Keratinocyte (primary cell): ENCODE results near the gene LCE1F. TPM values are rescaled to one million over a fixed set of nuclear protein-coding genes. Genes with fewer than 3 reads are reported as not detected.
A peak's percentile ranks its signal among the peaks of the same experiment; 100 is the strongest.

ENCODE experiments used
- DNase-seq: peaks from one replicate; pipeline ENCODE4 v3.0.0-alpha.2; 2011; ENCODE audit warnings: low read depth, missing footprints, low spot score
- FAIRE-seq: peaks from 2 replicates; lab custom pipeline; 2011; peaks lifted over from hg19 to GRCh38; lab: Jason Lieb, UNC
- H2AFZ ChIP-seq: 2 replicates; pipeline ENCODE4 v1.6.0; 2012; ENCODE audit warnings: low read length, control low read depth, inconsistent platforms; ENCODE audit not compliant: control insufficient read depth
- H3K27ac ChIP-seq: 2 replicates; pipeline ENCODE4 v1.5.1; 2011; ENCODE audit warnings: low read length; ENCODE audit not compliant: control insufficient read depth, insufficient read depth
- H3K27me3 ChIP-seq: 3 replicates; pipeline ENCODE4 v1.6.0; 2011; ENCODE audit warnings: low read length; ENCODE audit not compliant: control insufficient read depth, insufficient read depth; ENCODE audit errors: extremely low read depth
- H3K36me3 ChIP-seq, 2 experiments: 2 replicates in 1 of 2; 3 replicates in 1 of 2; pipeline ENCODE4 v1.5.1; 2011; ENCODE audit warnings: low read length in 2 of 2, mild to moderate bottlenecking in 1 of 2; ENCODE audit not compliant: control insufficient read depth in 2 of 2, insufficient read depth in 2 of 2; ENCODE audit errors: extremely low read depth in 1 of 2
- H3K4me1 ChIP-seq: 3 replicates; pipeline ENCODE4 v1.5.1; 2011; ENCODE audit warnings: low read length; ENCODE audit not compliant: control insufficient read depth, insufficient read depth; ENCODE audit errors: extremely low read depth
- H3K4me2 ChIP-seq: 3 replicates; pipeline ENCODE4 v1.6.0; 2011; ENCODE audit warnings: low read depth, low read length; ENCODE audit not compliant: control insufficient read depth, insufficient read depth; ENCODE audit errors: extremely low read depth
- H3K4me3 ChIP-seq, 3 experiments: fragments of 200-600 bp in 1 of 3; sonication (generic) in 1 of 3; 2 replicates in 2 of 3; 3 replicates in 1 of 3; pipeline ENCODE4 v1.5.1; 2011 to 2016; ENCODE audit warnings: low read length in 3 of 3, mild to moderate bottlenecking in 3 of 3, control low read depth in 2 of 3, inconsistent platforms in 1 of 3, low read depth in 1 of 3, mixed read lengths in 1 of 3, mixed run types in 1 of 3, moderate library complexity in 1 of 3; ENCODE audit not compliant: control insufficient read depth in 2 of 3, insufficient read depth in 2 of 3; ENCODE audit errors: extremely low read depth in 1 of 3
- H3K79me2 ChIP-seq: 2 replicates; pipeline ENCODE4 v1.6.0; 2012; ENCODE audit warnings: low read length; ENCODE audit not compliant: control insufficient read depth, insufficient read depth
- H3K9ac ChIP-seq: 3 replicates; pipeline ENCODE4 v1.6.0; 2011; ENCODE audit warnings: low read length; ENCODE audit not compliant: control insufficient read depth, insufficient read depth; ENCODE audit errors: extremely low read depth
- H3K9me1 ChIP-seq: 3 replicates; pipeline ENCODE4 v1.6.0; 2011; ENCODE audit warnings: low read length; ENCODE audit not compliant: control insufficient read depth, insufficient read depth; ENCODE audit errors: extremely low read depth
- H3K9me3 ChIP-seq: 2 replicates; pipeline ENCODE4 v1.5.1; 2012; ENCODE audit warnings: low read depth, low read length; ENCODE audit not compliant: control insufficient read depth
- H4K20me1 ChIP-seq: 3 replicates; pipeline ENCODE4 v1.6.0; 2011; ENCODE audit warnings: low read length; ENCODE audit not compliant: control insufficient read depth, insufficient read depth; ENCODE audit errors: extremely low read depth
- CTCF ChIP-seq, 3 experiments: IDR thresholded peaks in 1 of 3; conservative IDR thresholded peaks in 1 of 3; optimal IDR thresholded peaks in 1 of 3; 2 replicates in 2 of 3; 3 replicates in 1 of 3; pipeline versions ENCODE3 to v1.5.1; 2011; ENCODE audit warnings: low read length in 3 of 3, mild to moderate bottlenecking in 3 of 3, moderate library complexity in 2 of 3, control low read depth in 1 of 3, inconsistent platforms in 1 of 3; ENCODE audit not compliant: insufficient read depth in 2 of 3; ENCODE audit errors: extremely low read depth in 1 of 3
- EZH2 ChIP-seq: IDR thresholded peaks from one replicate; pipeline ENCODE4 v1.6.1; 2012; ENCODE audit warnings: inconsistent platforms, mild to moderate bottlenecking, low read length, moderate library complexity
- dilution Hi-C: fragments of 300-500 bp; cut with MboI; formaldehyde crosslinking; loops from one replicate; pipeline ENCODE4 v1.7.0; 2020; ENCODE audit warnings: low sequenced_read_pairs; ENCODE audit not compliant: extremely low pct_ligation_motif_present
- polyA plus RNA-seq, 5 experiments: library from polyadenylated mRNA; depleted of rRNA in 3 of 5; stranded (reverse) in 3 of 5; stranded (forward) in 1 of 5; unstranded in 1 of 5; fragments of >200 nt; gene quantifications; 1 replicate in 1 of 5; 2 replicates in 3 of 5; 3 replicates in 1 of 5; pipeline versions ENCODE4 v1.2.1 to v1.2.3, GENCODE V29; 2011 to 2012; ENCODE audit warnings: missing spikeins in 2 of 5, low read depth in 1 of 5, low replicate concordance in 1 of 5

Gene LCE1F
- polyA plus RNA-seq, 1 donor (not counting 4 experiments of a cell fraction or from before 2014, with no cell fraction given), result not detected

DNA sequence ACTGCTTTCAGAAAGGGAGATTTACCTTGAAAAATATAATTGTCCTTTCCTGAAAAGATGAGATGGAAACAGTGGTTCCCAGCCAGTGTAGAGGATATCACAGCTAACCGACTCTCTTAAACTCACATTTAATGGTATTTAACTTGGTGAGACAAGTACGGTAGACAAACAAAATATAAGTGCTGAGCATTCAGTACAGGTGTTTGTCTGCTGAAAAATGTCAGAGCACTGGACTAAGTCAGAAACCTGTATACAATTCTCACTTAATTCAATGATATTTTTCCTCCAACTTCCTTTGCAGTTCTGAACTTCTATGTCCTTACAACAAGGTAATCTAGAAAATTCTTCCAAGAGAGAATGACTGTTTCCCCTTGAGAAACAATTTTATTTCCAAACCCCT lies 36.7 kb downstream of the LCE1F start, which contains the start of gene LCE1B:
LCE1B (plus strand) TSS at position 301 of the 400 bp plus-strand sequence. CDS start 476 bp downstream, outside the sequence.
- no peaks in the 10 kb centered on the region for H3K9me1 ChIP-seq
- H3K4me3 ChIP-seq, result no peak within 1 kb of the TSS
- no peak within 1 kb of the TSS for H3K9ac ChIP-seq
- dilution Hi-C loops, result no loop called here
- DNase-seq, result no peak
- no peaks in the 10 kb centered on the region for H4K20me1 ChIP-seq
- H3K27ac ChIP-seq, result no peak within 1 kb of the TSS
- H3K4me1 ChIP-seq, result peaks cover 14% of the 10 kb centered on the region
- H3K9me3 ChIP-seq, result no peaks in the 10 kb centered on the region
- no peaks in the 10 kb centered on the region for H3K79me2 ChIP-seq
- TF ChIP-seq CTCF (optimal IDR thresholded peaks at IDR 0.05 in 1 of 3, IDR thresholded peaks at IDR 0.05 in 1 of 3, conservative IDR thresholded peaks at IDR 0.05 in 1 of 3; ENCODE audit: extremely low read depth in 1 of 3, insufficient read depth in 2 of 3, low read length in 3 of 3) (no peak), EZH2 (no peak)
- H3K4me2 ChIP-seq, result peak within 1 kb of the TSS; percentile 25
- FAIRE-seq, result peak; percentile 58
- H3K36me3 ChIP-seq, result no peaks in the 10 kb centered on the region
- H3K27me3 ChIP-seq, result no peaks in the 10 kb centered on the region
- peak within 1 kb of the TSS; percentile 24 for H2AFZ ChIP-seq

DNA sequence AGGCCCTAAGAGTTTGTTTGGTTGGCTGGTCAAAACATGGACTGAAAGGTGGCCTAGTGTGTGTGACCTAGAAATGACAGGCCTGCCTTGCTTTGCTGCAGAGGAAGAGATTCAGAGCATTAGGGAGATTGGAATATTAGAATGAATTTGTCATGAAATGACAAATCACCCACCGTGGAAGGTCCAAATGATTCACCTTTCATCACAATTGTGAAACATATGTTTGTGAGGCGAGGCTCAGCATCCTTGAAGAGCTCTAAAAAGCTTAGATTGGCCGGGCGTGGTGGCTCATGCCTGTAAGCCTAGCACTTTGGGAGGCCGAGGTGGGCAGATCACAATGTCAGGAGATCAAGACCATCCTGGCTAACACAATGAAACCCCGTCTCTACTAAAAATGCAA lies 42.4 kb downstream of the LCE1F start:
- H3K4me2 ChIP-seq, result no peak overlapping the region
- no peaks in the 10 kb centered on the region for H4K20me1 ChIP-seq
- H3K36me3 ChIP-seq, result no peaks in the 10 kb centered on the region
- no peak for DNase-seq
- H3K9me3 ChIP-seq, result no peaks in the 10 kb centered on the region
- H3K4me3 ChIP-seq, result no peak overlapping the region
- dilution Hi-C loops, result no loop called here
- no peak overlapping the region for H3K9ac ChIP-seq
- no peaks in the 10 kb centered on the region for H3K9me1 ChIP-seq
- TF ChIP-seq EZH2, result no peak
- H3K79me2 ChIP-seq, result no peaks in the 10 kb centered on the region
- peaks cover 5% of the 10 kb centered on the region for H3K4me1 ChIP-seq
- no peak overlapping the region for H3K27ac ChIP-seq
- H2AFZ ChIP-seq, result no peak overlapping the region
- FAIRE-seq, result no peak
- no peaks in the 10 kb centered on the region for H3K27me3 ChIP-seq

- Histone ChIP-seq H3K36me3 (no peaks in the 10 kb centered on the region), H3K9me3 (no peaks in the 10 kb centered on the region), H3K9ac (no peak overlapping the region), H3K9me1 (no peaks in the 10 kb centered on the region), H3K27me3 (no peaks in the 10 kb centered on the region), H3K27ac (no peak overlapping the region), H2AFZ (no peak overlapping the region), H4K20me1 (no peaks in the 10 kb centered on the region), H3K4me3 (no peak overlapping the region), H3K4me1 (no peaks in the 10 kb centered on the region), H3K79me2 (no peaks in the 10 kb centered on the region), H3K4me2 (no peak overlapping the region)
- no peak for TF ChIP-seq CTCF (optimal IDR thresholded peaks at IDR 0.05 in 1 of 3, IDR thresholded peaks at IDR 0.05 in 1 of 3, conservative IDR thresholded peaks at IDR 0.05 in 1 of 3; ENCODE audit: extremely low read depth in 1 of 3, insufficient read depth in 2 of 3, low read length in 3 of 3)
- no peak for TF ChIP-seq EZH2
- no peak for DNase-seq
- dilution Hi-C loops, result no loop called here
- FAIRE-seq, result no peak
Observed at GRCh38 chr1:152823294-152823693, 48.4 kb downstream of the LCE1F start.
